Measurements from ENCODE around the gene MBD5. TPM values are rescaled to one million over a fixed set of nuclear protein-coding genes. Genes with fewer than 3 reads are reported as not detected.
"Not testable (repeated sequence)": the region's sequence is repeated elsewhere in the genome, so short reads cannot be mapped to it uniquely, and the experiment has no call there.

The MBD5 gene
- total RNA-seq: 10 to 100 TPM; 25.5 to 27.6 TPM
- long read RNA-seq, partial matches to known transcripts: 2 of 5 reads
- long read RNA-seq, other reads (novel, unspliced or antisense): 3 of 5 reads

DNA sequence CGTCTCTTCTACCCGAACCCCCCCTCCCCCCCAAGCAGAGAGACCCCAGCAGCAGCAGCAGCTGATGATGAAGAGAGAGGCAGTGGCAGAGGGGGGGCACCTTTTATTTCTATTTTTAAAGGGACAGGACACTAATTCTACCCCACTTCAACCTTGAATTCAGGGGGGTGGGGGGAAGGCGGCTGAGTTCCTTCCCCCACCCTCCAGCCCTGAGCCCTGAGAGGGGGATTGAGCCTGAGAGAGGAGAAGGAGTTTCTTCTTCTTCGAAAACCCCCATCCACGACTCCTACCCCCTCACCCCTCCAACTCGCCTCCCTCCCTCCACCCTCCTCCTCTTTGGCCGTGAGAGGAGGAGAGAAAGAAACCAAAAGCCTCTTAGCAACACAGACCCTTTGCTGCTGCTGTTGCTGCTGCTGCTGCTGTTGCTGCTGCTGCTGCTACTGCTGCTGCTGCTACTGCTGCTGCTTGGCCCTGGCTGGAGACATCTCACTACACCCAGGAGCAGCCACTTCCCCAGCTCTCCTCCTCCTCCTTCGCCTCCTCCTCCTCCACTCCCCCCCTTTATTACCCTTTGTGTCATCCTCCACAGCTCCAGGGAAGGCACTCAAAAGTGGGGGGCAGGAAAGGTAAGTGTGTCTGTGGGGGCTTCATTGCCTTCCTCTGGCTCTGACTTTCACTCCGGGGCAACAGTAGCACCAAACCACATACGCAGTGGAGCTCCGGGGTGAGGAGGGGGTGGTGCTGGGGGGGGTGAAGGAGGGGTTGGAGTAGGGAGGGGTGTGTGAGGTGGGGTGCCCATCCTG is at the start of gene MBD5:
TSS of gene MBD5 (plus strand) at position 33 of the 803 bp plus-strand sequence.
- intact Hi-C loops (cut with DNase I): loop anchor here in 1 of 2 donors (10.0 kb wide), 1 partner anchor 624 kb away; the partner anchor contains the start of gene EPC2
- ATAC-seq: peak; percentile 14 to 33
- DNase-seq: peak; percentile 43

DNA sequence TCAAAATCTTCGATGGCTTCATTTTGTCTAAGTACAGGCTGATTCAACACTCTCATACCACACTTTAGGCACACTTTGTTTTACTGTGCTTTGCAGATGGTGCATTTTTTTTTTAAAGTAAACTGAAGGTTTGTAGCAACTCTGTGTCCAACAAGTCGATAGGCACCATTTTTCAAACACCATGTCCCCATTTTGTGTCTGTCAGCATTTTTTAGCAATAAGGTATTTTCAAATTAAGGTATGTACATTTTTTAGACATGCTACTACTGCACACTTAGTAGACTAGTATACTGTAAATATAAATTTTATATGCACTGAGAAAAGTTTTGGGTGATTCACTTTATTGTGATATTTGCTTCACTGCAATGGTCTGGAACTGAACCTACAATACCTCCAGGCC is 44.8 kb upstream of the MBD5 start:
- intact Hi-C loops (cut with DNase I): no loop called here
- ATAC-seq (no peak), DNase-seq (no peak)

- intact Hi-C loops (cut with DNase I): no loop called here
- DNase-seq: no peak
- ATAC-seq: no peak
Observed at GRCh38 chr2:147977679-147978078, 43.2 kb upstream of the MBD5 start.

- ATAC-seq (no peak), DNase-seq (no peak)
- intact Hi-C loops (cut with DNase I): no loop called here
Observed at GRCh38 chr2:147980940-147981528, 39.9 kb upstream of the MBD5 start.

DNA sequence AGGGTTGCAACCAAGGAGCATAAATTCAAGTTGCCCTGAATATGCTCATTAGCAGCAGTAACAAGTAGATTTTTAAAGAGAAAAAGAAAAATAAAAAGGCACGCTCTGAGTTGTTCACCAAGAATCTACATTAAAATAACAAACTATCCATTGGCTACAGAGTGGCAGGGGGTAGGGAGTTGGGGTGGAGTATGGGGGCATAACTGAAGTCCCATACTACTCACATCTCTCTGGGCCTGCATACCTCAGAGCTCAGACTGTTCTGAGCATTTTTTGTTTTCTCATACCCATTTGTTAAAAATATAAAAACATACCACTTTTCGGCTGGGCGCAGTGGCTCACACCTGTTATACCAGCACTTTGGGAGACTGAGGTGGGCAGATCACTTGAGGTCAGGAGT is 31.8 kb upstream of the MBD5 start:
- ATAC-seq (no peak), DNase-seq (no peak)
- intact Hi-C loops (cut with DNase I): no loop called here

- intact Hi-C loops (cut with DNase I): no loop called here
- ATAC-seq (peak; percentile 44 to 61), DNase-seq (no peak)
Observed at GRCh38 chr2:147989809-147990403, 31.0 kb upstream of the MBD5 start.

DNA sequence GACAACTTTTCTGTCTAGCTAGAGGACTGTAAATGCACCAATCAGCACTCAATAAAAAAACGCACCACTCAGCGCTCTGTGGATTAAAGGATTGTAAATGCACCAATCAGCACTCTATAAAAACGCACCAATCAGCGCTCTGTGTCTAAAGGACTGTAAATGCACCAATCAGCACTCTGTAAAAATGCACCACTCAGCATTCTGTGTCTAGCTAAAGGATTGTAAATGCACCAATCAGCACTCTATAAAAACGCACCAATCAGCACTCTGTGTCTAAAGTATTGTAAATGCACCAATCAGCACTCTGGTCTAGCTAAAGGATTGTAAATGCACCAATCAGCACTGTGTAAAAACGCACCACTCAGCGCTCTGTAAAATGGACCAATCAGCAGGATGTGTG is 25.9 kb upstream of the MBD5 start:
- intact Hi-C loops (cut with DNase I); ATAC-seq; DNase-seq: not testable (repeated sequence)

DNA sequence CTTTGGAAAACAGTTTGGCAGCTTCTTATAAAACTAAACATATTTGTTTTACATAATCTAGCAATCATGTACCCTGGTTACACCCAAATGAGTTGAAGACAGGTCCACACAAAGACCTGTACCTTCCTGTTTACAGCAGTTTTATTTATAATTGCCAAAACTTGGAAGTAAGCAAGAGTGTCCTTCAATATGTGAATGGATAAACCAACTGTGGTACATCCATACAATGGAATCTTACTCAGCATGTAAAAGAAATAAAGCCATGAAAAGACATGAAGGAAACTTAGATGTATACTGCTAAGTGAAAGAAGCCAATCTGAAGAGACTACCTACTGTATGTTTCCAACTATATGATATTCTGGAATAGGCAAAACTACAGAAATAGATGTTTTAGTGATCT is 24.1 kb upstream of the MBD5 start:
- intact Hi-C loops (cut with DNase I): no loop called here
- DNase-seq (no peak), ATAC-seq (no peak)

DNA sequence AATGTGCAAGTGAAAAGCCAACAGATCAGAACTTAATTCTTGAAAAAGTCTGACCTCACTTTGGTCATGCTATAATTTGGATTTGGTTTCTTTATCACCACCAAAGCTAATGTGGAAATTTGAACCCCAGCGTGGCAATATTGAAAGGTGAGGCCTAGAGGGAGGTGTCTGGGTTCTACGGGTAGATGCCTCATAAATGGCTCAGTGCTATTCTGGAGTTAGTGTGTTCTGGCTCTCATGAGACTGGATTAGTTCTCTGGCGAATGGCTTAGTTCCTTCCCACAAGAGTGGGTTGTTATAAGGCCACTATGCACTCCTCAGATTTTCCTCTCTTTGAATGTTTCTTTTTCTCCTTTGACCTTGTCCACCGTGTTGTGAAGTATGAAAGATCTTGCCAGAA is 22.7 kb upstream of the MBD5 start:
- ATAC-seq: no peak
- DNase-seq: no peak
- intact Hi-C loops (cut with DNase I): no loop called here

DNA sequence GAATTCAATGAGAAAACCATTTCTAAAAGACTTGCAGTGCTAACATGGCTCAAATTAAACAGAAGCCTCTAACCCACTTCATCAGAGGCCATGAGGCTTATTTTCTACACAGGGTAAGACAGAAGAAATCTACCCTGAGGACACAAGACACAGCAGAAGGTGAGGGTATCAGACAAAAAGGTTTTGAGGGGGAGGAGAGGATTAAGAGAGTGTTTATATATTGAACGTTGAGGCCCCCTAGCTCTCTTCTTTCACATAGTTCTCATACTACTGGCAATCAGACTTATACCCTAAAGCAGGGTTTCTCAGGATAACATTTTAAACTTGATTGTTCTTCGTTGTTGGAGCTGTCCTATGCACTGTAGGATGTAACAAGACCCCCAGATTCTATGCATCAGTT is 21.8 kb upstream of the MBD5 start:
- DNase-seq (no peak), ATAC-seq (no peak)
- intact Hi-C loops (cut with DNase I): no loop called here

GRCh38 chr2:148000095-148000494 is 20.8 kb upstream of the MBD5 start:
- DNase-seq (no peak), ATAC-seq (no peak)
- intact Hi-C loops (cut with DNase I): no loop called here

- DNase-seq; ATAC-seq; intact Hi-C loops (cut with DNase I): not testable (repeated sequence)
Observed at GRCh38 chr2:148002420-148002819, 18.5 kb upstream of the MBD5 start.

- no peak for DNase-seq
- intact Hi-C loops (cut with DNase I): no loop called here
- ATAC-seq: no peak
Observed at GRCh38 chr2:148006249-148007007, 14.5 kb upstream of the MBD5 start.

GRCh38 chr2:148007219-148007900 is 13.5 kb upstream of the MBD5 start:
- DNase-seq (no peak), ATAC-seq (no peak)
- intact Hi-C loops (cut with DNase I): no loop called here

GRCh38 chr2:148008411-148008810 is 12.5 kb upstream of the MBD5 start:
- DNase-seq; ATAC-seq; intact Hi-C loops (cut with DNase I): not testable (repeated sequence)

DNA sequence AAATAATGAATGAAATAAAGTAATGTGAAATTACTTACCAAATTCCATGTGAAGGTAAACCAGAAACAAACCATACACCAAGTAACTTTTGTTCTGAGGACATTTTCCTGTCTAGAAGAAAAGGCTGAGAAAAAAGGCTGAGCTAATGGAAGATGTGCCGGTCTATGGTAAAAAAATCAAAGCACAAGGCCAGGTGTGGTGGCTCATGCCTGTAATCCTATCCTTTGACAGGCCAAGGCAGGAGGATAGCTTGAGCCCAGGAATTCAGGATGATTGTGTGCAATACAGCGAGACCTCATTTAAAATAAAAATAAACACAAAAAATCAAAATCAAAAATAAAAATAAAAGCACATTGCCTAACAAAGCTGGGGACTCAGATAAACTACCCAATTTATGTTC is 7.0 kb upstream of the MBD5 start:
- ATAC-seq: no peak
- intact Hi-C loops (cut with DNase I): no loop called here
- DNase-seq: no peak

- intact Hi-C loops (cut with DNase I): no loop called here
- DNase-seq (no peak), ATAC-seq (no peak)
Observed at GRCh38 chr2:148014616-148015015, 6.3 kb upstream of the MBD5 start.

GRCh38 chr2:148020111-148021058 is 506 bp upstream of the MBD5 start, which contains the start of gene ORC4:
ORC4 (minus strand) TSS chr2:148020737; CDS start chr2:147975958, 44,779 bp downstream.
- ATAC-seq (peak; percentile 98 to 99), DNase-seq (peak; percentile 99)
- intact Hi-C loops (cut with DNase I): loop anchor here in 1 of 2 donors (10.0 kb wide), 1 partner anchor 624 kb away; the partner anchor contains the start of gene EPC2

Data from left cardiac atrium (tissue), 4 donors.